ENCODE results near the gene RTN4RL2. TPM values are rescaled to one million over a fixed set of nuclear protein-coding genes. Genes with fewer than 3 reads are reported as not detected.

Gene RTN4RL2
- total and polyA plus RNA-seq, 9 of the 15 experiments (the other 6 are each of a cell fraction or from before 2014, with no cell fraction given), result 0.06 to 1.9 (median 0.34) TPM; not detected in 4

GRCh38 chr11:57479911-57480310 lies 19.6 kb downstream of the RTN4RL2 start:
- POLR2A ChIA-PET, result no interaction called here
- H3K27me3 ChIP-seq (ENCODE audit: control insufficient read depth in 2 of 2, insufficient read depth in 2 of 2, low read length in 2 of 2), result no peaks in the 10 kb centered on the region
- H2AFZ ChIP-seq (ENCODE audit: low read depth, low read length), result no peak overlapping the region
- in situ Hi-C loops (cut with MboI) (no loop called here), intact Hi-C loops (cut with micrococcal nuclease) (loop anchor here (1.0 kb wide), 1 partner anchor 23 kb away; no protein-coding TSS in a partner anchor)
- no peaks in the 10 kb centered on the region for H3K9me1 ChIP-seq (ENCODE audit: control insufficient read depth, insufficient read depth, low read length)
- no peak overlapping the region for H3K9ac ChIP-seq (ENCODE audit: insufficient read depth in 1 of 2, low read depth in 2 of 2, low read length in 2 of 2)
- H3K4me2 ChIP-seq (ENCODE audit: insufficient read depth, low read length), result no peak overlapping the region
- peaks cover 15% of the 10 kb centered on the region for H3K36me3 ChIP-seq (ENCODE audit: control insufficient read depth, insufficient read depth, low read length)
- H3K4me3 ChIP-seq, result no peak overlapping the region
- CTCF ChIA-PET (ENCODE audit: low intra/inter-chr PET ratio), result interaction anchor here (0.9 to 1.2 kb wide), 2 partner anchors 47 to 135 kb away, joined by 3 to 5 read pairs; no protein-coding TSS in a partner anchor
- H3K27ac ChIP-seq (ENCODE audit: extremely low read depth, low read depth, low read length), result no peak overlapping the region
- peaks cover 8% of the 10 kb centered on the region; the same call in 1 of the 2 replicates for H4K20me1 ChIP-seq (replicated peaks; ENCODE audit: control insufficient read depth, insufficient read depth, low read length)
- no peaks in the 10 kb centered on the region for H3K79me2 ChIP-seq (ENCODE audit: control insufficient read depth, insufficient read depth, low read length)
- ATAC-seq, result peak; percentile 36
- 14% methylated on average over 2 of the region's 4 CpGs for WGBS (ENCODE audit: insufficient coverage, low coverage, missing lambda C conversion rate)
- no TSS peak for BruUV-seq (replicated peaks)
- no peaks in the 10 kb centered on the region for H3K9me3 ChIP-seq (replicated peaks; ENCODE audit: control insufficient read depth, insufficient read depth, low read depth, low read length)
- FAIRE-seq, result no peak
- TF ChIP-seq CCAR2 (IDR thresholded peaks at IDR 0.05; ENCODE audit: low read depth, low read length) (0 out of 2 replicates have a peak, but pooled peaks have one; percentile 16), ZNF518B (CRISPR knock-in tag; IDR thresholded peaks at IDR 0.05) (no peak)
- H3K4me1 ChIP-seq (replicated peaks in 1 of 2; ENCODE audit: control insufficient read depth in 2 of 2, insufficient read depth in 2 of 2, low read length in 2 of 2), result peaks cover 8 to 27% of the 10 kb centered on the region in 2 experiments; a peak in 4 of 5 replicates
- DNase-seq (ENCODE audit: extremely low read depth in 1 of 4, low spot score in 3 of 4), result peak in 3 of 4 experiments; percentile 36 to 40 (median 38)
